Stomach smooth muscle (tissue), 2 donors: ENCODE measurements around the gene SND1.

Source experiments
- H3K27ac ChIP-seq: one replicate; pipeline ENCODE4 v1.7.0; 2013; ENCODE audit warnings: mild to moderate bottlenecking, low read length, inconsistent platforms
- H3K27me3 ChIP-seq, 2 donors: one replicate each; pipeline ENCODE4 v1.7.0; 2013; ENCODE audit warnings: low read length in 2 of 2; ENCODE audit not compliant: insufficient read depth in 2 of 2, control insufficient read depth in 1 of 2
- H3K36me3 ChIP-seq, 2 donors: one replicate each; pipeline ENCODE4 v1.7.0; 2013; ENCODE audit warnings: low read length in 2 of 2; ENCODE audit not compliant: control insufficient read depth in 2 of 2, insufficient read depth in 2 of 2
- H3K4me1 ChIP-seq: one replicate; pipeline ENCODE4 v1.7.0; 2013; ENCODE audit warnings: low read length; ENCODE audit not compliant: control insufficient read depth, insufficient read depth
- H3K4me3 ChIP-seq, 2 donors: one replicate each; pipeline ENCODE4 v1.7.0; 2013; ENCODE audit warnings: low read length in 2 of 2
- H3K9ac ChIP-seq, 2 donors: one replicate each; pipeline ENCODE4 v1.7.0; 2013; ENCODE audit warnings: low read length in 2 of 2, mild to moderate bottlenecking in 1 of 2
- H3K9me3 ChIP-seq, 2 donors: one replicate each; pipeline ENCODE4 v1.7.0; 2013; ENCODE audit warnings: low read length in 2 of 2; ENCODE audit not compliant: control insufficient read depth in 2 of 2
- donor health status: healthy.
- donor health status: Pancreatic carcinoma.

SND1 gene

DNA sequence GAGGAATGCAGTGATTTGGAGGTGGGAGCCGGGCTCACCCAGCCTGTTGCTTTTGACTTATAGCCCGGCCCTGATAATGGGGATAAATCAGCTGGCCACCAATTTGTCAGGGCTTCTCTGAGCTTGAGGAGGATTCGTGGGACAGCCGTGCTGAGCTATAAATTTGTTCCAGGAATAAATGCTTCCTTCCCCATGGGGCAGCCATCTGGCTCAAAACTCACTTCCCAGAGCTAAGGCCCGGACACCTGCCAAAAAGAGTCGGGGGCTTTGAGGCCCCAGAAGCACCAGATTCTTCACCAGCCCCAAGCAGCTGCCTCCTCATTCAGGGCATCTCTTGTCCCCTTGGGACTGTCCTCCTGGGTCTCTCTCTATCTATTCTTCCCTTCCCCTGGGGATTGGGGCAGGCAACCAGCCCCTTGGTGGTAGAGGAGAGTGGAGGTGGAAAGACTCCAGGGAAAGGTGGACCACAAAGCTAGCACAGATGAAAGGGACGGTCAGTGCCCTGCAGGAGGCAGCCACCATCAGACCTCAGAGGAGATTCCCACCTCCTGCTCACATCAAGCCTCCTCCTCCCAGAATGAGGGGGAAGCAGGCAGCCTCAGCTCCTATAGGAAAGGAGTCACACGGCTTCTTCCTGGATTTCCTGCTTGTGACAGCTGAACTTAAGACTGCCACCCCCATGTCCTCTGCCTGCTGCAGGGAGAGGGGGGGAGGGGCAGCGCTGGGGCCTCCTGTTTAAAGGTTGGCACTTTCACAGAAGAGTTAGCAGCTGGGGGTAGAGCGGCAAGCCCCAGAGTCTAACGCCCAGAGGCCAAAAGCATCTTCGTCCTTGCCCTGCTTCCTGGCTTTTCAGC lies 423.5 kb downstream of the SND1 start:
- no peaks in the 10 kb centered on the region for H3K27me3 ChIP-seq
- peaks cover 4% of the 10 kb centered on the region for H3K4me1 ChIP-seq
- no peak overlapping the region for H3K27ac ChIP-seq
- no peak overlapping the region for H3K4me3 ChIP-seq
- H3K36me3 ChIP-seq, result peaks cover 0 to 4% of the 10 kb centered on the region in 2 donors
- H3K9ac ChIP-seq, result no peak overlapping the region
- H3K9me3 ChIP-seq, result no peaks in the 10 kb centered on the region

DNA sequence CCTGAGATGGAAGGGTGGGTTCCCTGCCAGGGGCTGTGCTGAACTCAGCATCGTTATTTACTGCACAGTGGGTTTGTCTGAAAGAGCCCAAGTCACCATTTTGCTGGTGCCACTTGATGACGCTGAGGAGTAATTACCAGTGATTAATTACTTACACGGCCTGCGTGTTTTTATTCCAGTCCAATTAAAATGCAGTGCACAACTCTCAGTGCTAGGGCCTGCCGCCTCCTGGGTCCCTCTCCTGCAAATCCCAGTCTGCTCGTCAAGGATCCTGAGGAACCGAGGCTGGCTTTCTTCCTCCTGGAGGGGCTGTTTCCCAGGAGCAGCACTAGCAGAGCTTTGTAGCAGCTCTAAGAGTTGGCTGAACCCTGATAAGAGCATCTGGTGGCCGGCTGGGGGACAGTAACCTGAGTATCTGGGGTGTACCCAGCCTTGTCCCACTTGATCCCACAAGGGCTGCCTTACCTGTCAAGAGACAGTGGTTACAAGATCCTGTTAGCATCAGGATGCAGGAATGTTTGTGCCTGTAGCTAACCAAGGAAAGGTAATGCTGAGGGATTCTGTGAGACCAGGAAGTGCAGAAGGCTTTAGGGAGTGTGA lies 424.3 kb downstream of the SND1 start:
- peaks cover 4% of the 10 kb centered on the region for H3K4me1 ChIP-seq
- H3K9me3 ChIP-seq, result no peaks in the 10 kb centered on the region
- H3K9ac ChIP-seq, result no peak overlapping the region
- H3K27ac ChIP-seq, result no peak overlapping the region
- H3K27me3 ChIP-seq, result no peaks in the 10 kb centered on the region
- H3K36me3 ChIP-seq, result peaks cover 0 to 4% of the 10 kb centered on the region in 2 donors
- no peak overlapping the region for H3K4me3 ChIP-seq

GRCh38 chr7:128076796-128077271 lies 424.8 kb downstream of the SND1 start:
- H3K27ac ChIP-seq, result no peak overlapping the region
- no peak overlapping the region for H3K4me3 ChIP-seq
- no peaks in the 10 kb centered on the region for H3K9me3 ChIP-seq
- no peak overlapping the region for H3K9ac ChIP-seq
- peaks cover 4% of the 10 kb centered on the region for H3K4me1 ChIP-seq
- no peaks in the 10 kb centered on the region for H3K27me3 ChIP-seq
- peaks cover 0 to 10% of the 10 kb centered on the region in 2 donors for H3K36me3 ChIP-seq

- H3K36me3 ChIP-seq, result peaks cover 0 to 10% of the 10 kb centered on the region in 2 donors
- H3K9ac ChIP-seq, result no peak overlapping the region
- H3K4me3 ChIP-seq, result no peak overlapping the region
- no peaks in the 10 kb centered on the region for H3K27me3 ChIP-seq
- H3K4me1 ChIP-seq, result peaks cover 4% of the 10 kb centered on the region
- no peak overlapping the region for H3K27ac ChIP-seq
- H3K9me3 ChIP-seq, result no peaks in the 10 kb centered on the region
Measured at GRCh38 chr7:128078309-128078708, 426.3 kb downstream of the SND1 start.

- H3K36me3 ChIP-seq, result peaks cover 0 to 12% of the 10 kb centered on the region in 2 donors
- H3K9ac ChIP-seq, result no peak overlapping the region
- H3K4me1 ChIP-seq, result peaks cover 4% of the 10 kb centered on the region
- H3K27me3 ChIP-seq, result no peaks in the 10 kb centered on the region
- no peaks in the 10 kb centered on the region for H3K9me3 ChIP-seq
- H3K27ac ChIP-seq, result no peak overlapping the region
- no peak overlapping the region for H3K4me3 ChIP-seq
Measured at GRCh38 chr7:128080169-128080568, 428.2 kb downstream of the SND1 start.

- no peaks in the 10 kb centered on the region for H3K27me3 ChIP-seq
- H3K36me3 ChIP-seq, result peaks cover 0 to 15% of the 10 kb centered on the region in 2 donors
Measured at GRCh38 chr7:128081351-128081750, 429.4 kb downstream of the SND1 start.

DNA sequence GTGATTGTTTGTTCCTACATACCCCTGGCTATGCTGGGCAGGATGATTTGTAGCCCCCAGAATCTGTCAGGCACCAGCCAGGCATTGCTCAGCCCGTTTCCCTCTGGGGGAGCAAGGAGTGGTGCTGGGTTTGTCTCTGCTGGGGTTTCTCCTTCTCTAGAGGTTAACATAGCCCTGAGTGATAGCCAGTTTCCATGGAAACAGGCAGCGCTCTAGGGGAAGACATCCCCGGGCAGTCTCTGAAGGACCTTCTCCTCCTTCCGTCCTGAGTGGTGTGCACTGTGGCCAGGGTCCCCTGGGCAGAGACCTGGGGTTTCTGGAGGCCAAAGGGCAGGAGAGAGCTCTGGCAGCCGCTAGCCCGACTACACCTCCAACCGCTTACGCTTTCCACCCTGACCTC lies 429.8 kb downstream of the SND1 start:
- Histone ChIP-seq H3K4me3 (no peak overlapping the region), H3K27ac (no peak overlapping the region), H3K9me3 (no peaks in the 10 kb centered on the region), H3K27me3 (no peaks in the 10 kb centered on the region), H3K4me1 (peaks cover 1% of the 10 kb centered on the region), H3K36me3 (peaks cover 0 to 16% of the 10 kb centered on the region in 2 donors), H3K9ac (no peak overlapping the region)

More at GRCh38 chr7:128081351-128081750, 429.4 kb downstream of the SND1 start:
- no peak overlapping the region for H3K9ac ChIP-seq
- peaks cover 4% of the 10 kb centered on the region for H3K4me1 ChIP-seq
- H3K27ac ChIP-seq, result no peak overlapping the region
- H3K4me3 ChIP-seq, result no peak overlapping the region
- H3K9me3 ChIP-seq, result no peaks in the 10 kb centered on the region

GRCh38 chr7:128082431-128082830 lies 430.4 kb downstream of the SND1 start:
- H3K27me3 ChIP-seq, result no peaks in the 10 kb centered on the region
- no peak overlapping the region for H3K4me3 ChIP-seq
- H3K27ac ChIP-seq, result no peak overlapping the region
- no peaks in the 10 kb centered on the region for H3K4me1 ChIP-seq
- peaks cover 0 to 17% of the 10 kb centered on the region in 2 donors for H3K36me3 ChIP-seq
- H3K9me3 ChIP-seq, result no peaks in the 10 kb centered on the region
- H3K9ac ChIP-seq, result no peak overlapping the region

DNA sequence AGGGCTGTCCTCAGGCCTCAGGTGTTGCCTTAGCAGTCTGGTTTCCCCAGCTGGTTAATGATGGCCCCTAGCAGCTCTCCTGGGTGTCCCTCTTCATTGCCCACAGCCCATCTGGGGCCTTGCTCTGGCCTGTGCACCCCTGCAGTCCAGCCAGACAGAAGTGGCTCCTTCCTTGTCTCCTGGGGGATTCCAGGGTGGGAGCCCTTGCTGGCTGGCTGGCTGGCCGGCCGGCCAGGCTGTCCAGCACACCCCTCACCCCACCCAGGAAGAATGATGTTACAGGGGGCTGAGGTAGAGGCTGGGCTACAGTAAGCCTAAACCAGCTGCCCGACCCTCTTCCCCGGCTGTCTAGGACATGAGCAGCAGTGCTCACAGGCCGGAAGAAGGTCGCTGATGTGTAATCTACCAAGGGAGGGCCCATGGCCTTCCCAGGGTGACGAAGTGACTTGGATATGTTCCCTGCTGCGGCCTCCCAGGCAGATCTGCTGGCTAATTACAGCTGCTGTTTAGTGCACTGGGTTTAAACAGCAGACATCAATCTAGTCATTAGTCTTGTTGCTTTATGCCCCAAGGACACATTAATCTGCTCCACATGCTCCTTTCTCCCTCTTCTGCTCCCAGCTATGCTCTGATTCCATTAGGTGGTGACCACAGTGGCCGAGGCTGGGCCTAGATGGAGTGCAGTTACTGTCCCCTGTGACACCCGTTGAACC lies 433.1 kb downstream of the SND1 start:
- Histone ChIP-seq H3K27ac (no peak overlapping the region), H3K9ac (no peak overlapping the region), H3K4me1 (no peaks in the 10 kb centered on the region), H3K36me3 (peaks cover 3 to 23% of the 10 kb centered on the region in 2 donors), H3K9me3 (no peaks in the 10 kb centered on the region), H3K4me3 (no peak overlapping the region), H3K27me3 (no peaks in the 10 kb centered on the region)

DNA sequence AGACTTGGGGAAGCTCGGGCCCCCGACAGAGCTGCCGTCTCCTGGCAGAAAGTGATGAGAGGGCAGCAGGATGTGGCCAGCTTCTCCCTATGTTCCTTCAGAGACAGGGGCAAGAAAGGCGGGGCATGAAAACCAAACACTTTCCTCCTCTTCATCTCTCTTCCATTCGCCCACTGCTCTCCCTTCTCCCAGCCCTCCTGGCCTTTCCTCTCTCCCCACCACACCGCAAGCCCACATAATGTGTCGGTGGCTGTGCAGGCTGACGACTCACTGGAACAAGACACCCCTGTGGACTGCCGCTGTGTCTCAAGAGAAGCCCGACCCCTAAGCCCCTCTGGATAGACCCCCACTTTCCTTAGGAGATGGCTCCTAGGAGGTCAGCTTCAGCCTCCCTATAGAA lies 438.5 kb downstream of the SND1 start:
- Histone ChIP-seq H3K9ac (no peak overlapping the region), H3K4me1 (no peaks in the 10 kb centered on the region), H3K4me3 (no peak overlapping the region), H3K9me3 (no peaks in the 10 kb centered on the region), H3K27me3 (no peaks in the 10 kb centered on the region), H3K36me3 (peaks cover 20 to 26% of the 10 kb centered on the region in 2 donors), H3K27ac (no peak overlapping the region)
